8988T (cell line): Measurements from ENCODE around the gene NPB.

ENCODE experiments used
- DNase-seq: peaks from one replicate; pipeline ENCODE4 v3.0.0; 2011

The NPB gene

GRCh38 chr17:81870131-81870980, 31.7 kb upstream of the NPB start:
- no peak for DNase-seq

DNA sequence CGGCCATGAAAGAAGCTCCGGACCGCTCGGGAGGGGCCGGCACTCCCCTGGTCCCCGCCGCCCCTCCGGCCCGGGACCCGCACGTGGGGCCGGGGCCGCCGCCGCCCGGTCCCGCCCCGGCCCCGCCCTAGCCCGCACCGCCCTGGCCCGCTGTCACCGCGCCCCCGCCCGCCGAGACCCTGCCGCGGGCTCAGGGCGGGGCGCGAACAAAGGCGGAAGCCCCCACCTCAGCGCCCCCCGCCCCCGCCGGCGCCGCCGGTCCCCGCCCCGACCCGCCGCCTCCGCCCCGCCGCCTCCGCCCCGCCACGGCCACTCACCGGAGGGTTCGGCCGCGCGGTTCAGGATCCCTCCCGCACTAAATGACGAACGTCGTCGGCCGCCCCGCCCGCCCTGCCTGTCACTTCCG, 31.1 kb upstream of the NPB start, which contains the start of gene ARHGDIA:
TSS of gene ARHGDIA (minus strand) at position 357 of the 406 bp plus-strand sequence. CDS start 1,407 bp downstream, outside the sequence.
- no peak for DNase-seq

DNA sequence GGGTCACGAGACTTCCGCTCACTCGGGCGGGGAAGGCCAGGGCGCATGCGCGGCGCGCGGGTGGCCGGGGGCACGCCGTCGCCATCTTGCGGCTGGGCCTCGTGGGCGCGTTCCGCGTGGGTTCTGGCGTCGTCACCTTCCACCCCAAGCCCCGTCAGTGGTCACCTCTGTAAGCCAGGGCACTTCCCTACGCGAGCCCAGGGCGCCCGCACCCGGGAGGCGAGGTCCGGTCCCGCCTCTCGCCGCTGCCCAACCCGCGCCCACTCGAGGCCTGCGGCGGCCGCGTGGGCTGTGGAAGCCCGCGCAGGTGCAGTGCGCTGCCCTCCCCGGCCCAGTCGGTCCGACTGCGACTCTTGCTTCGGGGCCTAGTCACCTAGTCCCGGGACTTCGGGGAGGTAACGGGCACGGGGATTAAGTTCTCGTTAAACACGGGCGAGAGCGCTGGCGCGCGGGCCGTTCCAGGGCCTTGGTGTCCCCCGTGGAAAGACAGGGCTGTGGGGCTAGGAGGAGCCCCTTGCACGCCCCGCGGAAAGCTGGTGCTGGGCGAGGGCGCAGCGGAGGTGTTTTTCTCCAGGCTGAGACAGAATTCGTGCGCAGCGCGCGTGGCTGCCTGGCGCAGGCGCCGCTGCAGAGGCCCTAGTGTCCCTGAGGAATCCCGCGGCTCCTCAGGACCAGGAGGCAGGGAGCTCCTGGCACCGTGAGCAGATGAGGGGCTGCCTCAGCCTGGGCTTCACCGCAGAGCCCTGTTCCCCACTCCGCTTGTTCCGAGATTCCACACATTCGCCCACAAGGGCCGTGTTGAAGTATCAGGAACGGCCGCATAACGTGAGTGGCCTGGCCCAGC, 30.4 kb upstream of the NPB start:
- DNase-seq: peak; percentile 88

- no peak for DNase-seq
Measured at GRCh38 chr17:81877569-81877968, 24.5 kb upstream of the NPB start.

GRCh38 chr17:81878294-81878693, 23.7 kb upstream of the NPB start:
- no peak for DNase-seq

DNA sequence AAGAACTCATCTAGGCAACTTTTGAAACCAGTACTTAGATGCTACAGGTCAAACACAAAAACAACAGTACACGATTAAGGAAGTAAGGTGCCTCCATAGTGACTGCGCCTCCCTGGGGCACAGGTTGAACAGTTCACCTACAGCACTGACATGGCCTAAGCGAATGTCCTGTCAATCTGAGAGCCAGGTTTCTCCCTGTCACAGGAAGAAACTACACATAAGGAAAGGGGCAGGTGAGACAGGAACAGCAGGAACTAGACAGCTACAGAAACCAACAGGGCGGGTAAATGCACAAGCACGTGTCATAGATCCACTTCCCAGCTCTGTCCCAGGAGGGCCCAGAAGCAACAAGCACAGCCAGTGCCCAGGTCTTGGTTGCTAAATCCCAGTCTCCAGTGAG, 22.9 kb upstream of the NPB start:
- no peak for DNase-seq

GRCh38 chr17:81884520-81884919, 17.5 kb upstream of the NPB start:
- no peak for DNase-seq

- DNase-seq: no peak
Measured at GRCh38 chr17:81884968-81885367, 17.1 kb upstream of the NPB start.

GRCh38 chr17:81885454-81885853, 16.6 kb upstream of the NPB start:
- DNase-seq: no peak

- no peak for DNase-seq
Measured at GRCh38 chr17:81885869-81886548, 16.0 kb upstream of the NPB start.

- DNase-seq: no peak
Measured at GRCh38 chr17:81888105-81888987, 13.7 kb upstream of the NPB start.

GRCh38 chr17:81888988-81889595, 12.9 kb upstream of the NPB start:
- DNase-seq: no peak

DNA sequence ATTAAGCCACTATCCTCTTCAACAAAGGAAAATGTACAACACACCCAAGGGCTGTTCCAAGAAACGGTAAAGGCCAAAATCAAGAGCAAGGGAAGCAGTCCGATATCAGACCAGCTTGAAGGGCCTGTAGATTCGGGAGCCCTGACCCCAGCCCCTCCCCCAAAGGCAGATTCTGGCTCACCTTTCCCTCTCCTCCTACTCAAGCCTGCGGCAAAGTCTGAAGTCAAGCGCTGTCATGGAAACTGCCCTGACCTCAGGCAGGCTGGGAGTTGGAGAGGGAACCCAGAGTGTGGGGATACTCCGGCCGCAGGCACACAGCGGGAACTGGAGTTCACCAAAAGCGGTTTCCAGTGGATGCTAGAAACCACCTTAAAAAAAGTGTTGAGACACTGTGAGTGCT, 12.4 kb upstream of the NPB start:
- DNase-seq: no peak

GRCh38 chr17:81890447-81891302, 11.4 kb upstream of the NPB start:
- no peak for DNase-seq

GRCh38 chr17:81891303-81891552, 10.8 kb upstream of the NPB start:
- no peak for DNase-seq

GRCh38 chr17:81895400-81895799, 6.6 kb upstream of the NPB start:
- no peak for DNase-seq

- DNase-seq: no peak
Measured at GRCh38 chr17:81898029-81898866, 3.8 kb upstream of the NPB start.

DNA sequence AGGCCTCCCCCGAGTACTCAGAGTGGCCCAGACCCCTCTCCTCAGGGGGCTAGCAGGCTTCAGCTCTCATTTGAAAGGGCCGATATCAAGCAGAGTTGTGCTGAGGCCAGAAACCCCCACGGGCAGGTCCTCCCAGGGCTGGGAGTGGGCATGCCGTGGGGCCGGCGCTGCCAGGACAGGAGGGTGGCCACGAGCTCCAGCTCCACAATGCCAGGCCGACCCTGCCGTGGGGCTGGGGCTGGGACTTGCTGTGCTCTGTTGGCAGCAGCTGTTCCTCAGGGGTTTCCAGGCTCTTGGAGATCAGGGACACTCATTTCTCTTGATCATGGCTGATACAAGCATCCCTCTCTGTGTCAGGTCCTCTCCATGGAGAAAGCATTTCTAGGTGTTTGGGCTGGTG, 3.2 kb upstream of the NPB start:
- no peak for DNase-seq

DNA sequence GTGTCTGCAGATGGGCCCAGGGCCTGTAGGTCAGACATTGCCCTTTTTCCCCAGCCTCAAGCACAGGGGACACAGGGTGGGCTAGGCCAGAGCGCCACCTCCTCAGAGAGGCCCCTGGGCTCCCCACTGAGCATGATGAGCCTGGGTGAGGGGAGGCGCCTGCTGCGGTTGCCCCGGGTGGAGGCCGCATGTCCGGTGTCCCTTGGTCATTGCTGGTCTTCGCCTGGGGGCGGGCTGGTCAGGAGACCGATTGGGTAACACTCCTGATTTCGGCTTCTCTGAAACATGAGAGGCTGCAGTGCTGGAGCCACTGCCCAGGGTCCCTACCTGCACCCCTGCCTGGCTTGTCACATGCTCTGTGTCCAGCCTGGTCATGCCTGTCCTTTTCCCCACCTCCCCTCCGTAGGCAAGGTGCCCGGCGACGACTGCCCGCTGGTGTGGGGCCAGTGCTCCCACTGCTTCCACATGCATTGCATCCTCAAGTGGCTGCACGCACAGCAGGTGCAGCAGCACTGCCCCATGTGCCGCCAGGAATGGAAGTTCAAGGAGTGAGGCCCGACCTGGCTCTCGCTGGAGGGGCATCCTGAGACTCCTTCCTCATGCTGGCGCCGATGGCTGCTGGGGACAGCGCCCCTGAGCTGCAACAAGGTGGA, 2.4 kb upstream of the NPB start:
- DNase-seq: no peak
